Astrocyte (in vitro differentiated cells and primary cell): ENCODE data around the gene KIF1B. TPM values are rescaled to one million over a fixed set of nuclear protein-coding genes. Genes with fewer than 3 reads are reported as not detected.

Experiments used
- DNase-seq: peaks from one replicate; pipeline ENCODE4 v3.0.0-alpha.2; 2010; ENCODE audit warnings: low read depth
- FAIRE-seq: peaks from 2 replicates; lab custom pipeline; 2011; peaks lifted over from hg19 to GRCh38; lab: Jason Lieb, UNC
- H2AFZ ChIP-seq: 2 replicates; pipeline ENCODE4 v1.6.0; 2012; ENCODE audit warnings: low read depth, low read length, inconsistent platforms
- H3K27ac ChIP-seq: 2 replicates; pipeline ENCODE4 v1.5.1; 2011; ENCODE audit warnings: low read depth, low read length, inconsistent platforms
- H3K27me3 ChIP-seq: 2 replicates; pipeline ENCODE4 v1.6.0; 2011; ENCODE audit warnings: low read length, inconsistent platforms; ENCODE audit not compliant: insufficient read depth
- H3K36me3 ChIP-seq: 2 replicates; pipeline ENCODE4 v1.5.1; 2011; ENCODE audit warnings: low read length, inconsistent platforms; ENCODE audit not compliant: insufficient read depth
- H3K4me1 ChIP-seq: 2 replicates; pipeline ENCODE4 v1.5.1; 2011; ENCODE audit warnings: low read length, inconsistent platforms; ENCODE audit not compliant: insufficient read depth
- H3K4me2 ChIP-seq: 2 replicates; pipeline ENCODE4 v1.6.0; 2012; ENCODE audit warnings: low read length, inconsistent platforms
- H3K4me3 ChIP-seq: 2 replicates; pipeline ENCODE4 v1.5.1; 2011; ENCODE audit warnings: low read depth, mild to moderate bottlenecking, low read length, inconsistent platforms; ENCODE audit not compliant: insufficient read depth
- H3K79me2 ChIP-seq: 2 replicates; pipeline ENCODE4 v1.6.0; 2012; ENCODE audit warnings: mild to moderate bottlenecking, low read length, inconsistent platforms; ENCODE audit not compliant: insufficient read depth
- H3K9ac ChIP-seq: 2 replicates; pipeline ENCODE4 v1.6.0; 2012; ENCODE audit warnings: mild to moderate bottlenecking, low read length, inconsistent platforms
- H3K9me3 ChIP-seq: 2 replicates; pipeline ENCODE4 v1.5.1; 2012; ENCODE audit warnings: low read depth, mild to moderate bottlenecking, low read length, inconsistent platforms; ENCODE audit not compliant: insufficient read depth
- H4K20me1 ChIP-seq: 2 replicates; pipeline ENCODE4 v1.6.0; 2012; ENCODE audit warnings: low read length, inconsistent platforms; ENCODE audit not compliant: insufficient read depth
- H3K27ac Mint-ChIP-seq: one replicate; pipeline ENCODE4 v1.8.0; 2021; ENCODE audit warnings: mild to moderate bottlenecking, mixed read lengths; ENCODE audit not compliant: unreplicated experiment
- H3K27me3 Mint-ChIP-seq: one replicate; pipeline ENCODE4 v1.8.0; 2021; ENCODE audit warnings: low read depth, mixed read lengths; ENCODE audit not compliant: unreplicated experiment
- H3K36me3 Mint-ChIP-seq: one replicate; pipeline ENCODE4 v1.8.0; 2021; ENCODE audit warnings: low read depth, mixed read lengths; ENCODE audit not compliant: unreplicated experiment
- H3K4me1 Mint-ChIP-seq: one replicate; pipeline ENCODE4 v1.8.0; 2021; ENCODE audit warnings: low read depth, mixed read lengths; ENCODE audit not compliant: unreplicated experiment
- H3K4me3 Mint-ChIP-seq: one replicate; pipeline ENCODE4 v1.8.0; 2021; ENCODE audit warnings: mild to moderate bottlenecking, moderate library complexity, mixed read lengths; ENCODE audit not compliant: unreplicated experiment
- H3K9me3 Mint-ChIP-seq: one replicate; pipeline ENCODE4 v1.8.0; 2021; ENCODE audit warnings: mild to moderate bottlenecking, mixed read lengths; ENCODE audit not compliant: unreplicated experiment
- EZH2 ChIP-seq: IDR thresholded peaks from 2 replicates; pipeline ENCODE4 v1.6.1; 2012; ENCODE audit warnings: mild to moderate bottlenecking, low read length, inconsistent platforms; ENCODE audit not compliant: insufficient read depth
- total RNA-seq: library from RNA; stranded (reverse); gene quantifications from 2 replicates; pipeline ENCODE4 v1.2.1, GENCODE V29; 2021
- TF ChIP-seq, protein P1 (sequence below): IDR thresholded peaks from 2 replicates; pipeline ENCODE4 v1.5.1; 2011; ENCODE audit warnings: low read depth, mild to moderate bottlenecking, inconsistent platforms, low read length, moderate library complexity; ENCODE audit not compliant: insufficient read depth

The KIF1B gene
- total RNA-seq, 1 donor from 2014 or later: 75.9 TPM

DNA sequence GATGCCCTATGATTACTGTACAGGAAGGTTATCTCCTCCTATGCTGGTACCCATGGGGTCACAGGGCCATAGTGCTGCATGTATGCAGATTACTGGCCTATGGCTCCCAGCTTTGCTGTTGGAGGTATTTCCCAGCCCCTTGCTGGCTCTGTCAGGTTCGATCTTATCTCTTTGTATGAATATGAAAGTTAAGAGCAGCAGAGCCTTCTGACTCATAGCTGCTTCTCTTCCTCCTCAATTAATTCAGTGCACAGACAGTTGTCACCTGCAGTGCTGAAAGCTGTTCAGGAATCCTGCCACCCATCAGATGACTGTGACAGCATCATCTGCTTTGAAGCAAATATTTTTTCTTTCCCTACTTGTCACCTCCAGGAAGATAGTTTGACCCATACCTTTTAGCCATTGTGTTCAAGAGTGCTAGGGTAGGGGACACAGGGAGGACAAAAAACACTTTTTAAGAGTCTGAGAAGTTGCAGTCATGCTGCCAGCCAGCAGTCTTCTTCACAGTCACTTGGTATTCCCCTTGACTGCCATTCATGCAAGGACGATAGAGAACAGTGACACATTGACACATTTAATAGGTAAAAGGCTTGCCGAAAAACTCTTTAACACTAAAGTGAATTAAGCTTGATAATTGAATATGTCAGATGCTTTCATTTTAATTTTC, 73.1 kb downstream of the KIF1B start:
- Histone ChIP-seq H3K9ac (no peak overlapping the region), H3K27ac (no peak overlapping the region), H3K9me3 (no peaks in the 10 kb centered on the region), H3K4me3 (no peak overlapping the region), H4K20me1 (peaks cover 23% of the 10 kb centered on the region), H3K79me2 (peaks cover 6% of the 10 kb centered on the region), H2AFZ (no peak overlapping the region), H3K4me1 (peaks cover 9% of the 10 kb centered on the region), H3K36me3 (peaks cover 27% of the 10 kb centered on the region), H3K27me3 (no peaks in the 10 kb centered on the region), H3K4me2 (no peak overlapping the region)
- H3K36me3 Mint-ChIP-seq: peaks cover 21% of the 10 kb centered on the region
- H3K9me3 Mint-ChIP-seq: no peaks in the 10 kb centered on the region
- H3K4me3 Mint-ChIP-seq: no peak overlapping the region
- no peaks in the 10 kb centered on the region for H3K27me3 Mint-ChIP-seq
- no peak for FAIRE-seq
- peak; percentile 12 for DNase-seq
- H3K27ac Mint-ChIP-seq: no peak overlapping the region
- peaks cover 10% of the 10 kb centered on the region for H3K4me1 Mint-ChIP-seq
- TF ChIP-seq, protein P1, sequence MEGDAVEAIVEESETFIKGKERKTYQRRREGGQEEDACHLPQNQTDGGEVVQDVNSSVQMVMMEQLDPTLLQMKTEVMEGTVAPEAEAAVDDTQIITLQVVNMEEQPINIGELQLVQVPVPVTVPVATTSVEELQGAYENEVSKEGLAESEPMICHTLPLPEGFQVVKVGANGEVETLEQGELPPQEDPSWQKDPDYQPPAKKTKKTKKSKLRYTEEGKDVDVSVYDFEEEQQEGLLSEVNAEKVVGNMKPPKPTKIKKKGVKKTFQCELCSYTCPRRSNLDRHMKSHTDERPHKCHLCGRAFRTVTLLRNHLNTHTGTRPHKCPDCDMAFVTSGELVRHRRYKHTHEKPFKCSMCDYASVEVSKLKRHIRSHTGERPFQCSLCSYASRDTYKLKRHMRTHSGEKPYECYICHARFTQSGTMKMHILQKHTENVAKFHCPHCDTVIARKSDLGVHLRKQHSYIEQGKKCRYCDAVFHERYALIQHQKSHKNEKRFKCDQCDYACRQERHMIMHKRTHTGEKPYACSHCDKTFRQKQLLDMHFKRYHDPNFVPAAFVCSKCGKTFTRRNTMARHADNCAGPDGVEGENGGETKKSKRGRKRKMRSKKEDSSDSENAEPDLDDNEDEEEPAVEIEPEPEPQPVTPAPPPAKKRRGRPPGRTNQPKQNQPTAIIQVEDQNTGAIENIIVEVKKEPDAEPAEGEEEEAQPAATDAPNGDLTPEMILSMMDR: no peak
- TF ChIP-seq EZH2: no peak

DNA sequence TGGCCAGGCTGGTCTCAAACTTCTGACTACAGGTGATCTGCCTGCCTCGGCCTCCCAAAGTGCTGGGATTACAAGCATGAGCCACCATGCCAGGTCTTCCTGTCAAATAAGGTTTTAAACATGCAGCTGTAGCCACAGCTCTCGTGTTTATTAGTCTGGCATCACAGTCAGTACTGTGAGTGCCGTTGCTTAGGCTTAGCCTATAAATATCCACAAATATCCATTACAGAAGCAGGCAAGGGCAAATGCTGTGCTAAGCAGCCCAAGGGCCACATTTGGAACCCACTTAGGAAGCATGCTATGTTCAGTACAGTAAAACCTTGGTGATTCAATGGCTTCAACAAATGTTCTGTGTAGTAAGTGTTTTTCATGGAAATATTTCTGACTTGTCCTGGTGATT, 75.9 kb downstream of the KIF1B start:
- Mint-ChIP-seq H3K27me3 (no peaks in the 10 kb centered on the region), H3K27ac (no peak overlapping the region), H3K4me3 (no peak overlapping the region), H3K9me3 (no peaks in the 10 kb centered on the region), H3K4me1 (peaks cover 4% of the 10 kb centered on the region), H3K36me3 (peaks cover 16% of the 10 kb centered on the region)
- H3K36me3 ChIP-seq: peaks cover 34% of the 10 kb centered on the region
- H3K4me2 ChIP-seq: no peak overlapping the region
- H3K9me3 ChIP-seq: no peaks in the 10 kb centered on the region
- FAIRE-seq (no peak), DNase-seq (no peak)
- no peak overlapping the region for H3K9ac ChIP-seq
- H3K4me1 ChIP-seq: peaks cover 4% of the 10 kb centered on the region
- no peak for TF ChIP-seq EZH2
- TF ChIP-seq, protein P1: no peak
- no peaks in the 10 kb centered on the region for H3K27me3 ChIP-seq
- H3K79me2 ChIP-seq: peaks cover 15% of the 10 kb centered on the region
- H3K4me3 ChIP-seq: no peak overlapping the region
- peaks cover 29% of the 10 kb centered on the region for H4K20me1 ChIP-seq
- H3K27ac ChIP-seq: no peak overlapping the region
- no peak overlapping the region for H2AFZ ChIP-seq

DNA sequence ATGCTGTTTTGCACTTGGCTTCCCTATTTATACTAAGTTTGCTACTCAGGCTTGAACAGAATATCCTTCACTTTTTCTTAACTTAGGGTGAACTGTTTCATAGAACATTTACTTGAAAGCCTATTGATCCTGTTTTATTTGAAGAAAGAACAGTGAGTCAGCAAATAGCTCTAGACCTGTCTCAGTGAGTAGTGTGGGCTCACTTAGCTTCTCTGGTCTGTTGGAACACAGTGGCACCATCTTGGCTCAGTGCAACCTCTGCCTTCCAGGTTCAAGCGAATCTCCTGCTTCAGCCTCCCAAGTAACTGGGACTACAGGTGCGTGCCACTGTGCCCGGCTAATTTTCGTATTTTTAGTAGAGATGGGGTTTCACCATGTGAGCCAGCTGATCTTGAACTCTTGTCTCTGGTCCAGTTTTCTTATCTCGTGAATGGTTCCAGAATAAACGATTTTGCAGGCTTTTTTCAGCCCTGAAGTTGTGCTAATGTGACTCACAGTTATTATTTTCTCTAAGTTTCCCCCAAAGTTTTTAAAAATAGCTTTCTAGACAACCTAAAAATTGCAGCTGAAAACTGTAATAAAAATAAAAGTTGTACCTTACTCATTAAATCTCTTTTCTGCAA, 76.8 kb downstream of the KIF1B start:
- H3K9ac ChIP-seq: no peak overlapping the region
- no peaks in the 10 kb centered on the region for H3K27me3 ChIP-seq
- Mint-ChIP-seq H3K27me3 (no peaks in the 10 kb centered on the region), H3K4me3 (no peak overlapping the region), H3K27ac (no peak overlapping the region), H3K4me1 (peaks cover 4% of the 10 kb centered on the region), H3K36me3 (peaks cover 20% of the 10 kb centered on the region), H3K9me3 (no peaks in the 10 kb centered on the region)
- H3K27ac ChIP-seq: no peak overlapping the region
- TF ChIP-seq EZH2: no peak
- TF ChIP-seq, protein P1: no peak
- no peak for DNase-seq
- FAIRE-seq: no peak
- no peaks in the 10 kb centered on the region for H3K9me3 ChIP-seq
- H3K36me3 ChIP-seq: peaks cover 34% of the 10 kb centered on the region
- no peak overlapping the region for H2AFZ ChIP-seq
- no peak overlapping the region for H3K4me3 ChIP-seq
- H4K20me1 ChIP-seq: peaks cover 29% of the 10 kb centered on the region
- peaks cover 4% of the 10 kb centered on the region for H3K4me1 ChIP-seq
- no peak overlapping the region for H3K4me2 ChIP-seq
- H3K79me2 ChIP-seq: peaks cover 15% of the 10 kb centered on the region
